Suprapubic skin (tissue), 4 donors: ENCODE results near the gene RASSF8. TPM values are rescaled to one million over a fixed set of nuclear protein-coding genes. Genes with fewer than 3 reads are reported as not detected.

Source experiments
- DNase-seq, 2 donors: peaks; one replicate each; pipeline ENCODE4 v3.0.0-alpha.2; 2019; ENCODE audit warnings: low spot score in 2 of 2
- H3K27ac ChIP-seq: fragments of 200-600 bp; sonication (generic); one replicate; pipeline ENCODE4 v1.5.1; 2019
- H3K27me3 ChIP-seq: fragments of 200-600 bp; sonication (generic); one replicate; pipeline ENCODE4 v1.5.1; 2019
- H3K36me3 ChIP-seq: fragments of 200-600 bp; sonication (generic); one replicate; pipeline ENCODE4 v1.5.1; 2019
- H3K4me1 ChIP-seq: fragments of 200-600 bp; sonication (generic); one replicate; pipeline ENCODE4 v1.5.1; 2019
- H3K4me3 ChIP-seq: fragments of 200-600 bp; sonication (generic); one replicate; pipeline ENCODE4 v1.5.1; 2019; ENCODE audit warnings: mild to moderate bottlenecking
- H3K9me3 ChIP-seq: fragments of 200-600 bp; sonication (generic); one replicate; pipeline ENCODE4 v1.5.1; 2019
- EP300 ChIP-seq: sonication (generic); formaldehyde crosslinking; IDR thresholded peaks from one replicate; pipeline ENCODE4 v1.6.1; 2017; ENCODE audit warnings: antibody characterized with exemption
- POLR2A ChIP-seq, 2 donors: fragments of 450-650 bp; IDR thresholded peaks; one replicate each; pipeline ENCODE4 v1.6.1; 2017; ENCODE audit warnings: antibody characterized with exemption in 2 of 2, mild to moderate bottlenecking in 2 of 2, moderate library complexity in 2 of 2
- POLR2AphosphoS5 ChIP-seq, 3 donors: sonication (generic); formaldehyde crosslinking; IDR thresholded peaks; one replicate each; pipeline ENCODE4 v1.6.1; 2017; ENCODE audit warnings: antibody characterized with exemption in 3 of 3
- WGBS: methylation state at CpG from one replicate; pipeline ENCODE4 v1.1.5; 2018; 5-methylcytosine and 5-hydroxymethylcytosine counted together
- total RNA-seq, 4 donors: library from RNA; depleted of rRNA; stranded (reverse); fragments of >200 nt; gene quantifications; one replicate each; pipeline ENCODE4 v1.1.0, GENCODE V29; 2016
- TF ChIP-seq, protein P1 (sequence below), 2 donors: fragments of 200-600 bp in 1 of 2; fragments of 450-650 bp in 1 of 2; sonication (generic) in 1 of 2; IDR thresholded peaks; one replicate each; pipeline ENCODE4 v1.5.1; 2016 to 2019; ENCODE audit warnings: antibody characterized with exemption in 2 of 2, mild to moderate bottlenecking in 1 of 2, moderate library complexity in 1 of 2

RASSF8 gene
- total RNA-seq, 4 donors from 2014 or later, result 5.4 to 14.2 (median 6.1) TPM

DNA sequence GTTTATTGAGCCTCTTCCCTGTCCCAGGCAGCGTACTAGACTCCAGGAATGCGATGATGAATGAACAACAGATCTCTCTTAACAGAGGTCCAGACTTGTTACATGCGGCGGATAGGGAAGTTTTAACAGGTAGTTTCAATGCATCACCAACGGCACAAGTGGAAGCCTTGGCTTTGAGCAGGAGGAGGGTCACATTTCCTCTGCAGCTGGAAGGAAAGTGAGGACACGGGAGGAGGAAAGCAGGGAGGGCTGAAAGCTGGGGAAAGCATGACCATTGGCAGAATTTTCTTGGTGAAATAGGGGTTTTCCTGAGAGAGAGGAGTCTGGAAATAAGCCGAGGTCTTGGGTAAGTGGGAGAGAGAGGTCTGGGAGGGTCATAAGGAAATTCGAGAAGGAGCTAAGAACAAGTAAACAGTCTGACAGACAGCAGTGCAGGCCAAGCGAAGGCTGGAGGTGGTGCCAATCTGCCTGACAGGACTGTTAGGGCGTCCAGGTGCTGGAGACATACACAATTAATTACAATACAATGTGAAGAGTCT lies 150.9 kb downstream of the RASSF8 start:
- Histone ChIP-seq H3K9me3 (no peaks in the 10 kb centered on the region), H3K4me1 (peaks cover 23% of the 10 kb centered on the region), H3K4me3 (no peak overlapping the region), H3K27ac (peak overlapping the region; percentile 54), H3K36me3 (no peaks in the 10 kb centered on the region), H3K27me3 (no peaks in the 10 kb centered on the region)
- WGBS, result 73% methylated on average over 10 of the region's 10 CpGs
- peak in 1 of 2 donors; percentile 72 for DNase-seq
- TF ChIP-seq, protein P1, sequence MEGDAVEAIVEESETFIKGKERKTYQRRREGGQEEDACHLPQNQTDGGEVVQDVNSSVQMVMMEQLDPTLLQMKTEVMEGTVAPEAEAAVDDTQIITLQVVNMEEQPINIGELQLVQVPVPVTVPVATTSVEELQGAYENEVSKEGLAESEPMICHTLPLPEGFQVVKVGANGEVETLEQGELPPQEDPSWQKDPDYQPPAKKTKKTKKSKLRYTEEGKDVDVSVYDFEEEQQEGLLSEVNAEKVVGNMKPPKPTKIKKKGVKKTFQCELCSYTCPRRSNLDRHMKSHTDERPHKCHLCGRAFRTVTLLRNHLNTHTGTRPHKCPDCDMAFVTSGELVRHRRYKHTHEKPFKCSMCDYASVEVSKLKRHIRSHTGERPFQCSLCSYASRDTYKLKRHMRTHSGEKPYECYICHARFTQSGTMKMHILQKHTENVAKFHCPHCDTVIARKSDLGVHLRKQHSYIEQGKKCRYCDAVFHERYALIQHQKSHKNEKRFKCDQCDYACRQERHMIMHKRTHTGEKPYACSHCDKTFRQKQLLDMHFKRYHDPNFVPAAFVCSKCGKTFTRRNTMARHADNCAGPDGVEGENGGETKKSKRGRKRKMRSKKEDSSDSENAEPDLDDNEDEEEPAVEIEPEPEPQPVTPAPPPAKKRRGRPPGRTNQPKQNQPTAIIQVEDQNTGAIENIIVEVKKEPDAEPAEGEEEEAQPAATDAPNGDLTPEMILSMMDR (IDR thresholded peaks at IDR 0.05), result no peak
- TF ChIP-seq EP300 (no peak), POLR2A (IDR thresholded peaks at IDR 0.05) (no peak), POLR2AphosphoS5 (IDR thresholded peaks at IDR 0.05) (no peak)

DNA sequence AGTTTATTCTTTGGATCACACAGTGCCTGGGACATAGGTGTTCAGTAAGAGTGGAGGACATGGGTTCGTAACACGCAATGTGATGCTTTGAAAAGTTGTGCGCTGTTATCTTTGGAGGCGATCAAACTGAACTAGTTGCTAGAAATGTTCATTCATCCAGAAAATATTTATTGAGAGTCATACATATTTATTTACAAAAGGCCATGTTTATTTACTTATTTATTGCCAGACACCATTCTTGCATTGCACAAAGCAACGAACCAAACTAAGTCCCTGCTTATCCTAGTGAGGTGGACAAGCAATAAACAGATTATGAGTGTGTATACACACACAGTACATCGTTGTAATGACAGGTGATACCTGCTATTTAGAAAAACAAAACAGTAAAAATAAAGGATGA lies 153.8 kb downstream of the RASSF8 start:
- Histone ChIP-seq H3K4me1 (peaks cover 47% of the 10 kb centered on the region), H3K27ac (peak overlapping the region; percentile 83), H3K36me3 (no peaks in the 10 kb centered on the region), H3K27me3 (no peaks in the 10 kb centered on the region), H3K9me3 (no peaks in the 10 kb centered on the region), H3K4me3 (no peak overlapping the region)
- no peak for DNase-seq
- TF ChIP-seq POLR2AphosphoS5 (IDR thresholded peaks at IDR 0.05), result no peak
- TF ChIP-seq, protein P1 (IDR thresholded peaks at IDR 0.05), result no peak
- TF ChIP-seq EP300, result no peak
- no peak for TF ChIP-seq POLR2A (IDR thresholded peaks at IDR 0.05)
- WGBS, result 85% methylated on average over 6 of the region's 6 CpGs

DNA sequence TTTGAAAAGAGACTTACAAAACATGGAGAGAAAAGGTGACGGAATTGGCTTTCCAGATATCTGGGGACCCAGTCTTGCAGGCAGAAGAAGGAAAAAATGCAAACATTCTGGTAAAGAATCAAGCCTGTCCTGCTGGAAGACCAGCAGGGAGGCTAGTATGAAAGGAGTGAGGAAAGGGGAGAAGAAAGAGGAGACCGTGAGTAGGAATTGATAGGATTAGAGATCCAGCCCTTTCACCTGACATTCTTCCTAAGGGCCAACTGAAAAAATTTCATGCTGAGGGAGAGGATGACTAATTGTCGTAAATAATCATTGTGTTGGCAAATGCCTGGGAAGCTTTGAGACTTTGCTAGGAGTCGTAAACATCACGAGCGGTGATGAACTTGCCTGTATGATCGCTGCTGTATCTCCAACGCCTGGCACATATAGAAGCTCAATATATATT lies 154.2 kb downstream of the RASSF8 start:
- no peak overlapping the region for H3K4me3 ChIP-seq
- no peak for DNase-seq
- WGBS, result 49% methylated on average over 8 of the region's 8 CpGs
- H3K27ac ChIP-seq, result peak overlapping the region; percentile 83
- H3K9me3 ChIP-seq, result no peaks in the 10 kb centered on the region
- no peak for TF ChIP-seq POLR2A (IDR thresholded peaks at IDR 0.05)
- no peak for TF ChIP-seq EP300
- no peak for TF ChIP-seq POLR2AphosphoS5 (IDR thresholded peaks at IDR 0.05)
- TF ChIP-seq, protein P1 (IDR thresholded peaks at IDR 0.05), result no peak
- peaks cover 50% of the 10 kb centered on the region for H3K4me1 ChIP-seq
- no peaks in the 10 kb centered on the region for H3K27me3 ChIP-seq
- H3K36me3 ChIP-seq, result no peaks in the 10 kb centered on the region

DNA sequence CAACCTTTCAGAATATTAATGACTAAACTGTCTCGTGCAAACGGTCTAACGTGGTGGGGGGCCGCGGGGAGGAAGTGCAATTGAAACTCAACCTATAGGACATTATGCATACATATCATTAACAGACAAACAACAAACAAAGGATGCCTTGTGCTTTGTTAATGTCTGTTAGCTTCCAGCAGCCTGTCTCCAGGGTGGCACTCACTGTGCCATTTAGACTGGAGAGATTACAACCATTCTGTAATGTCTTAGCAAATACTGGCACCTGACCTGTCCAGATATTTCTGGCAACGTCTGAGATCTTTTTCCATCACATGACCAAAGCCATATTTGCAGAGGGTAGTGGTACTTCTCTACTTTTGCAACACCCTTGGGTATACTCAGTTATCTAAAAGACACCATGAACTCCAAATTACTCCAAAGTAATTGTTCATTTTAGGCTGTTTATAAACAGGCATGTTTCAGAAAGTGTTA lies 154.7 kb downstream of the RASSF8 start:
- TF ChIP-seq EP300, result no peak
- TF ChIP-seq, protein P1 (IDR thresholded peaks at IDR 0.05), result no peak
- TF ChIP-seq POLR2AphosphoS5 (IDR thresholded peaks at IDR 0.05), result peak in 1 of 3 donors; percentile 30
- no peaks in the 10 kb centered on the region for H3K36me3 ChIP-seq
- H3K4me3 ChIP-seq, result peak overlapping the region; percentile 46
- no peaks in the 10 kb centered on the region for H3K27me3 ChIP-seq
- peak overlapping the region; percentile 83 for H3K27ac ChIP-seq
- no peaks in the 10 kb centered on the region for H3K9me3 ChIP-seq
- no peak for DNase-seq
- WGBS, result 24% methylated on average over 6 of the region's 6 CpGs
- H3K4me1 ChIP-seq, result peaks cover 50% of the 10 kb centered on the region

DNA sequence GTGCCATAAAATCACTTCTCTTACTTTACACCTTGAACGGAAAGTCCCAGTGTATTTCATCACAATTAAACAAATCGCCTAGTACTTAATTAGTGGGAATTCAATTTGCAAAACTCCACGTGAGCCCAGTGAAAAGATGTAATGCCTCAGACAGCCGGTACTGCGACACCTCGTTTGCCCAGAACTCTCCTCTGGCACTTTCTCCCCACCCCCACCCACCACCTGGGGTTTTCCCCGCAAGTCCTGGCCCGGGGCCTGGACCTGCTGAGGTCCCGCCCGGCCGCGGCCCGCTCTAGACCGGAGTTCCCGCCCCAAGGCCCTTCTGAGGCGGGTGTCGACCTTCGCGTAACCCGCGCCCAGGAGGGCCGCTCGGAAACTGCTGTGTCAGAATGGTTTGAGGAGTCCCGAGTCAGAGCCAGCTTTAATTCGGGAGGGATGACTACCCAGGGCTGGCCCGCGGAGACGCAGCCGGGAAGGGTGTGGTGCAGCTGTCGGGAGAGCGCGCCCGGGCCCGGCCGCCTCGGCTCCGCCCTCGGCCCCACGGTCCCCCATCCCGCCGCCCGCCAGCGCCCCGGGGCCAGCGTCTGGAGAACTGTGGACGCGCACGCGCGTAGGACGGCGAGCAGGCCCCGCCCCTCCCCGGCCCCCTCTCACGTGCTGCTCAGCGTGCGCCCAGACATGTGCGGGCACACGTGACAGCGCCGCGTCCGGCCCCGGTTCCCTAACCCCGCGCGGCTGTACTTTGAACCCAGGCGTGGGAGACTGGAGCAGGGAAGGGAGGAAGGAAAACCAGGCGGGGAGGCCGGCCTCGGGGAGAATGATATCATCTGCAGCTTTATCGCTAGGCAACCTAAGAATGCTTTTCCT lies 155.6 kb downstream of the RASSF8 start:
- no peaks in the 10 kb centered on the region for H3K9me3 ChIP-seq
- TF ChIP-seq, protein P1 (IDR thresholded peaks at IDR 0.05), result peak in 1 of 2 donors; percentile 27
- TF ChIP-seq POLR2A (IDR thresholded peaks at IDR 0.05) (peak in 1 of 2 donors; percentile 55), POLR2AphosphoS5 (IDR thresholded peaks at IDR 0.05) (peak in 2 of 3 donors; percentile 65 to 72), EP300 (peak; percentile 2)
- DNase-seq, result peak; percentile 94 to 95
- H3K36me3 ChIP-seq, result no peaks in the 10 kb centered on the region
- WGBS, result 2% methylated on average over 18 of the region's 72 CpGs
- peak overlapping the region; percentile 46 for H3K4me3 ChIP-seq
- H3K27ac ChIP-seq, result peak overlapping the region; percentile 83
- H3K27me3 ChIP-seq, result no peaks in the 10 kb centered on the region
- peaks cover 50% of the 10 kb centered on the region for H3K4me1 ChIP-seq
